Measurements from ENCODE around the gene ITPR2. TPM values are rescaled to one million over a fixed set of nuclear protein-coding genes. Genes with fewer than 3 reads are reported as not detected.

The ITPR2 gene
- total and polyA plus RNA-seq, 2 experiments from 2014 or later: 5.0 to 9.1 TPM

GRCh38 chr12:26846416-26846815 lies 13.4 kb upstream of the ITPR2 start:
- in situ Hi-C loops (cut with MboI): no loop called here
- DNase-seq: no peak
- 81% methylated on average over 5 of the region's 5 CpGs for WGBS, 2 experiments (ENCODE audit: low coverage in 1 of 2, low lambda C conversion rate in 2 of 2, missing lambda C conversion rate in 2 of 2)
- Histone ChIP-seq H3K4me2 (ENCODE audit: unreplicated experiment) (no peak overlapping the region), H2AFZ (0 out of 2 replicates have a peak overlapping the region, but pooled peaks have one; percentile 1), H3K36me3 (ENCODE audit: low read depth) (no peaks in the 10 kb centered on the region), H3K9me2 (ENCODE audit: insufficient read depth) (no peaks in the 10 kb centered on the region), H3K4me1 (ENCODE audit: insufficient read depth) (peaks cover 20% of the 10 kb centered on the region), H3K27me3 (replicated peaks; ENCODE audit: insufficient read depth) (no peaks in the 10 kb centered on the region), H4K20me1 (ENCODE audit: insufficient read depth) (no peaks in the 10 kb centered on the region), H3F3A (ENCODE audit: insufficient read depth) (peaks cover 5% of the 10 kb centered on the region; the same call in 1 of the 2 replicates), H3K79me2 (ENCODE audit: insufficient read depth) (no peaks in the 10 kb centered on the region), H3K9ac (no peak overlapping the region), H3K9me3 (ENCODE audit: low read depth) (no peaks in the 10 kb centered on the region), H3K4me3 (no peak overlapping the region), H3K27ac (no peak overlapping the region)
- TF ChIP-seq EZH2phosphoT487 (IDR thresholded peaks at IDR 0.05; ENCODE audit: insufficient read depth, low read depth): no peak
- no peak for TF ChIP-seq EZH2 (IDR thresholded peaks at IDR 0.05; ENCODE audit: insufficient read depth, poor library complexity, severe bottlenecking)

- DNase-seq: peak; percentile 69
- Histone ChIP-seq H3K4me3 (no peak overlapping the region), H3K27me3 (replicated peaks; ENCODE audit: insufficient read depth) (no peaks in the 10 kb centered on the region), H4K20me1 (ENCODE audit: insufficient read depth) (no peaks in the 10 kb centered on the region), H3K9me3 (ENCODE audit: low read depth) (no peaks in the 10 kb centered on the region), H3K36me3 (ENCODE audit: low read depth) (no peaks in the 10 kb centered on the region), H3K4me2 (ENCODE audit: unreplicated experiment) (peak overlapping the region; percentile 25), H3K9me2 (ENCODE audit: insufficient read depth) (no peaks in the 10 kb centered on the region), H3K79me2 (ENCODE audit: insufficient read depth) (no peaks in the 10 kb centered on the region), H3F3A (ENCODE audit: insufficient read depth) (peaks cover 3% of the 10 kb centered on the region; the same call in 1 of the 2 replicates), H3K27ac (no peak overlapping the region), H3K4me1 (ENCODE audit: insufficient read depth) (peaks cover 15% of the 10 kb centered on the region), H3K9ac (no peak overlapping the region), H2AFZ (0 out of 2 replicates have a peak overlapping the region, but pooled peaks have one; percentile 1)
- in situ Hi-C loops (cut with MboI): no loop called here
- TF ChIP-seq EZH2 (IDR thresholded peaks at IDR 0.05; ENCODE audit: insufficient read depth, poor library complexity, severe bottlenecking) (no peak), EZH2phosphoT487 (IDR thresholded peaks at IDR 0.05; ENCODE audit: insufficient read depth, low read depth) (no peak)
- whole genome bisulfite sequencing, 2 experiments (ENCODE audit: low coverage in 1 of 2, low lambda C conversion rate in 2 of 2, missing lambda C conversion rate in 2 of 2): 30 to 43% methylated on average over 4 of the region's 4 CpGs
Observed at GRCh38 chr12:26845984-26846383, 13.0 kb upstream of the ITPR2 start.

- Histone ChIP-seq H4K20me1 (ENCODE audit: insufficient read depth) (no peaks in the 10 kb centered on the region), H3K79me2 (ENCODE audit: insufficient read depth) (no peaks in the 10 kb centered on the region), H3K9me2 (ENCODE audit: insufficient read depth) (no peaks in the 10 kb centered on the region), H3K9ac (no peak overlapping the region), H3K27ac (no peak overlapping the region), H3K4me2 (ENCODE audit: unreplicated experiment) (no peak overlapping the region), H3K36me3 (ENCODE audit: low read depth) (no peaks in the 10 kb centered on the region), H3F3A (ENCODE audit: insufficient read depth) (no peaks in the 10 kb centered on the region; the same call in 1 of the 2 replicates), H3K4me3 (no peak overlapping the region), H3K9me3 (ENCODE audit: low read depth) (no peaks in the 10 kb centered on the region), H3K27me3 (replicated peaks; ENCODE audit: insufficient read depth) (no peaks in the 10 kb centered on the region), H3K4me1 (ENCODE audit: insufficient read depth) (peaks cover 14% of the 10 kb centered on the region), H2AFZ (no peak overlapping the region)
- in situ Hi-C loops (cut with MboI): no loop called here
- DNase-seq: peak; percentile 49
- 47 to 58% methylated on average over 11 of the region's 11 CpGs for WGBS, 2 experiments (ENCODE audit: low coverage in 1 of 2, low lambda C conversion rate in 2 of 2, missing lambda C conversion rate in 2 of 2)
- TF ChIP-seq EZH2 (IDR thresholded peaks at IDR 0.05; ENCODE audit: insufficient read depth, poor library complexity, severe bottlenecking) (no peak), EZH2phosphoT487 (IDR thresholded peaks at IDR 0.05; ENCODE audit: insufficient read depth, low read depth) (no peak)
Observed at GRCh38 chr12:26845057-26845666, 12.2 kb upstream of the ITPR2 start.

- no peak overlapping the region for H3K27ac ChIP-seq
- WGBS, 2 experiments (ENCODE audit: low coverage in 1 of 2, low lambda C conversion rate in 2 of 2, missing lambda C conversion rate in 2 of 2): 93 to 99% methylated on average over 2 of the region's 2 CpGs
- H3K79me2 ChIP-seq (ENCODE audit: insufficient read depth): no peaks in the 10 kb centered on the region
- in situ Hi-C loops (cut with MboI): no loop called here
- H3K36me3 ChIP-seq (ENCODE audit: low read depth): no peaks in the 10 kb centered on the region
- no peaks in the 10 kb centered on the region for H3K9me3 ChIP-seq (ENCODE audit: low read depth)
- no peaks in the 10 kb centered on the region for H3K27me3 ChIP-seq (replicated peaks; ENCODE audit: insufficient read depth)
- H3K9me2 ChIP-seq (ENCODE audit: insufficient read depth): no peaks in the 10 kb centered on the region
- no peaks in the 10 kb centered on the region for H4K20me1 ChIP-seq (ENCODE audit: insufficient read depth)
- DNase-seq: no peak
- no peak overlapping the region for H3K4me2 ChIP-seq (ENCODE audit: unreplicated experiment)
- no peaks in the 10 kb centered on the region; the same call in 1 of the 2 replicates for H3F3A ChIP-seq (ENCODE audit: insufficient read depth)
- TF ChIP-seq EZH2phosphoT487 (IDR thresholded peaks at IDR 0.05; ENCODE audit: insufficient read depth, low read depth): no peak
- TF ChIP-seq EZH2 (IDR thresholded peaks at IDR 0.05; ENCODE audit: insufficient read depth, poor library complexity, severe bottlenecking): no peak
- H3K9ac ChIP-seq: no peak overlapping the region
- H3K4me1 ChIP-seq (ENCODE audit: insufficient read depth): peaks cover 14% of the 10 kb centered on the region
- H3K4me3 ChIP-seq: no peak overlapping the region
- H2AFZ ChIP-seq: no peak overlapping the region
Observed at GRCh38 chr12:26843311-26843710, 10.3 kb upstream of the ITPR2 start.
